ENCODE data around the gene LCP1.

Gene LCP1

GRCh38 chr13:46207828-46208227 is 25.9 kb upstream of the LCP1 start:
- no peak for TF ChIP-seq CTCF (IDR thresholded peaks at IDR 0.05; ENCODE audit: low read depth, low read length)
- H3K4me3 ChIP-seq (ENCODE audit: low read depth, low read length), result no peak overlapping the region

- TF ChIP-seq CTCF (IDR thresholded peaks at IDR 0.05; ENCODE audit: low read depth, low read length), result no peak
- no peak overlapping the region for H3K4me3 ChIP-seq (ENCODE audit: low read depth, low read length)
Measured at GRCh38 chr13:46206143-46206542, 24.2 kb upstream of the LCP1 start.

GRCh38 chr13:46202966-46203365 is 21.0 kb upstream of the LCP1 start:
- no peak overlapping the region for H3K4me3 ChIP-seq (ENCODE audit: low read depth, low read length)
- no peak for TF ChIP-seq CTCF (IDR thresholded peaks at IDR 0.05; ENCODE audit: low read depth, low read length)

- H3K4me3 ChIP-seq (ENCODE audit: low read depth, low read length), result no peak overlapping the region
- no peak for TF ChIP-seq CTCF (IDR thresholded peaks at IDR 0.05; ENCODE audit: low read depth, low read length)
Measured at GRCh38 chr13:46202188-46202795, 20.3 kb upstream of the LCP1 start.

GRCh38 chr13:46198696-46199193 is 16.8 kb upstream of the LCP1 start:
- no peak overlapping the region for H3K4me3 ChIP-seq (ENCODE audit: low read depth, low read length)
- TF ChIP-seq CTCF (IDR thresholded peaks at IDR 0.05; ENCODE audit: low read depth, low read length), result no peak

GRCh38 chr13:46197299-46198048 is 15.5 kb upstream of the LCP1 start:
- no peak for TF ChIP-seq CTCF (IDR thresholded peaks at IDR 0.05; ENCODE audit: low read depth, low read length)
- H3K4me3 ChIP-seq (ENCODE audit: low read depth, low read length), result no peak overlapping the region

GRCh38 chr13:46195016-46195415 is 13.0 kb upstream of the LCP1 start:
- H3K4me3 ChIP-seq (ENCODE audit: low read depth, low read length), result no peak overlapping the region
- no peak for TF ChIP-seq CTCF (IDR thresholded peaks at IDR 0.05; ENCODE audit: low read depth, low read length)
